Raji (cell line): ENCODE data around the gene YPEL4.

Source experiments
- POLR2A ChIP-seq: IDR thresholded peaks from 2 replicates; pipeline ENCODE4 v1.6.1; 2011; ENCODE audit warnings: low read depth, low read length, control low read depth; ENCODE audit not compliant: insufficient read depth

Gene YPEL4

GRCh38 chr11:57649826-57650738 is at the start of gene YPEL4:
YPEL4 (minus strand) TSS chr11:57649912; CDS start chr11:57647107, 2,805 bp downstream.
- no peak for TF ChIP-seq POLR2A

- TF ChIP-seq POLR2A = no peak
Measured at GRCh38 chr11:57698843-57699365, 49.2 kb upstream of the YPEL4 start.

DNA sequence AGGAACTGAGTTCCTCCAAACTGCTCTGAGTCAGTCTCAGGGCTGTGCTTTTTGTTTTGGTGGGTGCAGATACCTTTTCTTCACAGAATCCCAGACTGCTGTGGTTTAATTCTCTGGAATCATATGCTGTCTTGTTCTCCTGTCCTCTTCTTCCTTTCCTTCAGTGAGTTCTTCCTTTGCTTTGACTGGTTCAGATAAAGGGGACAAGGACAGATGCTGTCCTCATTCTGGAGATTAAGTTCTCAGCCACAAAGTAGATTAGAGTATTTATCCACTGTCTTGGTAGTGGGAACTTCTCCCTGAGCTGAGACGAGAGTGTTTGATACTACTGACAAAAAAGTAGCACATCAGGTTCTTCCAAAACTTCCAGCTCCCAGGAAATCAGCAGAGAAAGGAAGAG is 31.5 kb upstream of the YPEL4 start:
- no peak for TF ChIP-seq POLR2A

- TF ChIP-seq POLR2A = no peak
Measured at GRCh38 chr11:57680552-57680874, 30.8 kb upstream of the YPEL4 start.

- TF ChIP-seq POLR2A = no peak
Measured at GRCh38 chr11:57679396-57679795, 29.7 kb upstream of the YPEL4 start.

DNA sequence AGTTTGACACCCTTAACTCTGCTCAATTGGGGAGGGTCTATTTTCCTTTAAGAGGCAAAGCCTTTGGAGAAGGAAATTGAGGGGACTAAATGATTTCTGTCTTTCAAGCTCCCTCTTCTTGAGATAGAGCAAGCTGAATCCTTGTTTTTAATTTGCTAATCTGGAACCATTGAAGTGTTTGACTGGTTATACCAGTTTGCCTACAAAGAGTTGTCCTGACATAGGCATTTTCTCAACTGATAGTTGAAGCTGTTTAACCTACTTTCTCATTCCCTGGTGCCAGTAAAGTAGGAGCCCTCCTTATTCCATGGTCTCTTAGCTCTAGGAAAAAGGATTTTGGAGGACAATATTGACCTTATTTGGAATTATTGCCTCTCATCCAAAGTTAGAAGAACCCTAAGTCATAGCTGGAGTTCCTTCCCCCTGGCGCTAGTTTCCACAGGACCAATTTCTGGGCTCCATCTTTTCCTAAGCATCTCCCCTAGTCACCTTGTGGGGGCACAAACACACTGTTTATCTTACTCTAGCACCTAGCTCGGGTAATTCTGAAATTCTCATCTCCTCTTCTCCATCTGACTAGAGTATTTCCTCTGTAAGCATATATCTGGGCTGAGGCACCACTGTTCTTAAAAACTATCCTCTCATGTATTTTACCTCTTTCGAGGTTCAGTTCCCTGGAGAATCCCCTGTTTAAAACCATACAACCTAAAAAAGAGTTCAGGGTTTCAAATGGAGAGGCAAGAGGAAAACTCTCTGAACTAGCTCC is 25.6 kb upstream of the YPEL4 start:
- no peak for TF ChIP-seq POLR2A

GRCh38 chr11:57674251-57674650 is 24.5 kb upstream of the YPEL4 start:
- no peak for TF ChIP-seq POLR2A

DNA sequence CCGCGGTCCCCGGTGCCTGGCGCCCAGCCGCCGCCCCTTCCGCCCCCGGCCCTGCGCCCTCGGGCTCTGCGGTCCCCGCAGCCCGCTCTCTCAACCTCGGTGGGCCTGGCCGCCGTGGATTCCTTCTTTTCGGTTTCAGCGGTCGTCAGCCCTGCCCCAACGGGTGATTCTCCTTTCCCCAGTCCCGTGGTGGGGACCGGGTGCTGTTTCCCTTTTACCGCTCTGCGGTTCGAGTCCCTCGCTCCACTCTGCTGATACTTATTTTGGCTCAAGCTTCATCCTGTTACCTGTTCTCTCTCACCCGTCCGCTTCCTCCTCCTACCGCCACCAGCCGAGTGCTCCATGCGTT is 18.7 kb upstream of the YPEL4 start:
- no peak for TF ChIP-seq POLR2A

- TF ChIP-seq POLR2A = peak; percentile 92
Measured at GRCh38 chr11:57667736-57668433, 18.2 kb upstream of the YPEL4 start, which contains the start of gene ZDHHC5. ZDHHC5 (plus strand) TSS chr11:57668114; CDS start chr11:57673091, 4,977 bp downstream.

GRCh38 chr11:57667117-57667735 is 17.5 kb upstream of the YPEL4 start:
- no peak for TF ChIP-seq POLR2A

DNA sequence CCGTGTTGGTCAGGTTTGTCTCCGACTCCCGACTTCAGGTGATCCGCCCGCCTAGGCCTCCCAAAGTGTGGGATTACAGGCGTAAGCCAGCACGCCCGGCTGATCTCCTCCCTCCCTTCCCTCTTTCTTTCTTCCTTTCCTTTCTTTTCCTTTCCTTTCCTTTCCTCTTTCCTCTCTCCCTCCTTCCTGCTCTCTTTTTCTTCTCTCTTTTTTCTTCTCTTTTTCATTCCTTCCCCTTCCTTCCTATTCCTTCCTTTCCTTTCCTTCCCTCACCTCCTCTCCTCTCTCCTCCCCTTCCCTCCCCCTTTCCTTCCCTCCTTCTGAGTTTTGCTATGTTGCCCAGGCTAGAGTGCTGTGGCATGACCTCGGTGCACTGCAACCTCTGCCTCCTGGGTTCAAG is 14.3 kb upstream of the YPEL4 start:
- TF ChIP-seq POLR2A = no peak

DNA sequence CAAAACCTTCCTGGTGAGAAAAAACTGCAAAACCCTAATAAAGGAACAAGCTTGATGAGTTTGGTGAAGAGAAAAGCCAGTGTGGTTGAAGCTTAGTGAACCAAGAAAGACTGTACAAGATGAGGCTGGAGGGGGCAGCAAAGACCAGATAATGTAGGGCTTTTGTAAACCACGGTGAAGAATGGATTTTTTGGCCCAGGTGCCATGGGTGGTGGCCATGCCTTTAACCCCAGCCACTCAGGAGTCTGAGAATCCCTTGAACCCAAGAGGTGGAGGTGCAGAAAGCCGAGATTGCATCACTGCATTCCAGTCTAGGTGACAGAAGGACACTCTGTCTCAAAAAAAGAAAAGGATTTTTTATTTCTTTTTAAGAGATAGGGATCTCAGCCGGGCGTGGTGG is 13.2 kb upstream of the YPEL4 start:
- no peak for TF ChIP-seq POLR2A

DNA sequence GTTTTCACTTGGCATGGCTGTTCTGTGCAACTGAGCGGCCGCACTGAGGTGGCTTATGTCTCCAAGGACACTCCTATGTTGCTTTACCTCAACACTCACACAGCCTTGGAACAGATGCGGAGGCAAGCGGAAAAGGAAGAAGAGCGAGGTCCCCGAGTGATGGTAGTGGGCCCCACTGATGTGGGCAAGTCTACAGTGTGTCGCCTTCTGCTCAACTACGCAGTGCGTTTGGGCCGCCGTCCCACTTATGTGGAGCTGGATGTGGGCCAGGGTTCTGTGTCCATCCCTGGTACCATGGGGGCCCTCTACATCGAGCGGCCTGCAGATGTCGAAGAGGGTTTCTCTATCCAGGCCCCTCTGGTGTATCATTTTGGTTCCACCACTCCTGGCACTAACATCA is 10.0 kb upstream of the YPEL4 start:
- no peak for TF ChIP-seq POLR2A

- no peak for TF ChIP-seq POLR2A
Measured at GRCh38 chr11:57658023-57658361, 8.3 kb upstream of the YPEL4 start.

GRCh38 chr11:57657194-57658022 is 7.7 kb upstream of the YPEL4 start, which contains the start of gene CLP1:
CLP1 (plus strand) TSS chr11:57657762; CDS start chr11:57659477, 1,715 bp downstream.
- peak; percentile 77 for TF ChIP-seq POLR2A

GRCh38 chr11:57656885-57657193 is 7.1 kb upstream of the YPEL4 start:
- TF ChIP-seq POLR2A = no peak
